Measurements from ENCODE around the gene VPS13D.

The VPS13D gene

DNA sequence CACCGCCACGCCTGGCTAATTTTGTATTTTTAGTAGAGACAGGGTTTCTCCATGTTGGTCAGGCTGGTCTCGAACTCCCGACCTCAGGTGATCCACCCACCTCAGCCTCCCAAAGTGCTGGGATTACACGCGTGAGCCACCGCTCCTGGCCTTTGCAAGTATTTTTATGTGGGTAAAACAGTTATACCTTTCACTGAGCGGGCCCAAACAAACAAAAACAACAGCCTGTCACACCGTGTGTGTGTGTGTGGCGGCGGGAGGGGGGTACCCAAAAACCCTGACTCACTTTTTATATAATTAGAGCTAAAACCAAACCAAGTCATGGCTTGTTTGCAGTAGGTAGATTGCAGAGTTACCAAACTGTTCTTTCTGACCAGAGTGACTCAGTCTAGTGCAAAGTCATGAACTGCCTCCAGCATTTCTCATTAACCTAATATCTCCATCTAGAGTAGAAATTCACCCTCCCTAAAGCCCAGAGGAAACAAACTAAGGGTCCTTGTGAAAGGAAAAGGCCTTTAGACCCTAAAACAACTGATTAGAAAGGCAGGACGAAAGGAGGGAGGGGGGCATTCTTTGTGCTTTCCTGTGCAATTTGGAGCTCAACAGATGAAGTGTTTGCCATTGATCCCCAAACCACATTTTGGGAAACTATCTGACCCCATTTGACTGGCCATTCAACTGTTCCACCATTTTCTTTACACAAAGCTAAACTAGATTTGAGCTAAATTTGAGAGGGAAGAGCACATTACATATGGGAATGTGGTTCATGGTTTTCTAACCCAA, 207.2 kb downstream of the VPS13D start:
- TF ChIP-seq SUZ12 (IDR thresholded peaks at IDR 0.05; ENCODE audit: extremely low read depth, insufficient read depth, insufficient read length) (no peak), YY1 (IDR thresholded peaks at IDR 0.05; ENCODE audit: insufficient read depth, insufficient read length) (no peak), ZNF274 (IDR thresholded peaks at IDR 0.05; ENCODE audit: low read depth, low read length) (no peak)
- H3K36me3 ChIP-seq (ENCODE audit: insufficient read depth, insufficient read length, low read length): no peaks in the 10 kb centered on the region
- DNase-seq (ENCODE audit: low read depth, low spot score): no peak
- H3K27me3 ChIP-seq (ENCODE audit: insufficient read depth, insufficient read length): no peaks in the 10 kb centered on the region
- no peaks in the 10 kb centered on the region for H3K9me3 ChIP-seq (ENCODE audit: insufficient read depth, low read length)
- H3K4me3 ChIP-seq (ENCODE audit: insufficient read length, low read depth): no peak overlapping the region
- no peak overlapping the region for H3K9ac ChIP-seq (ENCODE audit: insufficient read length, low read depth)
- H3K4me1 ChIP-seq (ENCODE audit: insufficient read depth, insufficient read length): no peaks in the 10 kb centered on the region

DNA sequence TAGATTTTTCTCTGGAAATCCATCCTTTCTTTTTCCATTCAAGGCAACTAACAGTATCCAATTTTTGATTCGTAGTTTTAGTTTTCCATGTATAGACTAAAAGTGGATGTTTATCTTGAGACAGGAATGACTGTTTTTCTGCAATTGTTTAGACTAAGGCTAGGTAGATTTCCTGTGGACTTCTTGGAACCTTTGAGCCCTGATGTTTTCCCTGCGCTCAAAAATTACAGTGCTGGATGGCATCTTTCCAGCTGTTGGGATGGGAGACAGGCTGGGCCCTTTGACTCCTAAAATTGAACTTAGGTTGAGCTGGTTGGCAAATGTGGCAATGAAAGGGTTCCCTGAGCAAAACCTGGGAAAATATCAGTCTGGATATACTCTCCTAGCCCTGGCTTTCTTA, 207.8 kb downstream of the VPS13D start:
- no peak for DNase-seq (ENCODE audit: low read depth, low spot score)
- Histone ChIP-seq H3K36me3 (ENCODE audit: insufficient read depth, insufficient read length, low read length) (no peaks in the 10 kb centered on the region), H3K4me1 (ENCODE audit: insufficient read depth, insufficient read length) (no peaks in the 10 kb centered on the region), H3K4me3 (ENCODE audit: insufficient read length, low read depth) (no peak overlapping the region), H3K9me3 (ENCODE audit: insufficient read depth, low read length) (no peaks in the 10 kb centered on the region), H3K27me3 (ENCODE audit: insufficient read depth, insufficient read length) (no peaks in the 10 kb centered on the region), H3K9ac (ENCODE audit: insufficient read length, low read depth) (no peak overlapping the region)
- no peak for TF ChIP-seq YY1 (IDR thresholded peaks at IDR 0.05; ENCODE audit: insufficient read depth, insufficient read length)
- TF ChIP-seq ZNF274 (IDR thresholded peaks at IDR 0.05; ENCODE audit: low read depth, low read length): no peak
- no peak for TF ChIP-seq SUZ12 (IDR thresholded peaks at IDR 0.05; ENCODE audit: extremely low read depth, insufficient read depth, insufficient read length)

DNA sequence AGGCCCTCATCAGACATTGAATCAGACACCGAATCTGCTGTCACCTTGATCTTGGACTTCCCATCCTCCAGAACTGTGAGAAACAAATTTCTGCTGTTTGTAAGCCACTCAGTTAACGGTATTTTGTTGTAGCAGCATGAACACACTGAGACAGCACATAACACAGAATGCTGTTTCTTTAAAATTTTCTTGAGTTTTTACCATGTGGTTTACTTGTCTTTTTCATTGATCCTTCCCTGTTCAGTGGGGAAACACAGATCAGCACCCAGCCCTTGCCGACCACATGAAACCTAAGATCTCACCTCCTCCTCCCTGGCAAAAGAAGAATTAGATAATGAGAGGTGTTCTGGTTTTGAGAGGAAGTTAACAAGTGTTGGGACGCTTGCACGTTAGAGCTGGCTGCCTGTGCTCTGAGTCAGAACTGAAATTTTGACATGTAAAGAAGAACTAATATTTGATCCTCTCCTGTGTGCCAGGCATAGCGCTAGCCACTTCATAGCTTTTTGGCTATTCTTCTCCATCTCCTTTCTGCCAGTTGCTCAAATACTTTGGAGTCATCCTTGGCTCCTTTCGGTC, 208.6 kb downstream of the VPS13D start:
- Histone ChIP-seq H3K4me3 (ENCODE audit: insufficient read length, low read depth) (no peak overlapping the region), H3K9ac (ENCODE audit: insufficient read length, low read depth) (no peak overlapping the region), H3K4me1 (ENCODE audit: insufficient read depth, insufficient read length) (no peaks in the 10 kb centered on the region), H3K27me3 (ENCODE audit: insufficient read depth, insufficient read length) (no peaks in the 10 kb centered on the region), H3K9me3 (ENCODE audit: insufficient read depth, low read length) (no peaks in the 10 kb centered on the region), H3K36me3 (ENCODE audit: insufficient read depth, insufficient read length, low read length) (no peaks in the 10 kb centered on the region)
- no peak for DNase-seq (ENCODE audit: low read depth, low spot score)
- TF ChIP-seq SUZ12 (IDR thresholded peaks at IDR 0.05; ENCODE audit: extremely low read depth, insufficient read depth, insufficient read length): no peak
- no peak for TF ChIP-seq YY1 (IDR thresholded peaks at IDR 0.05; ENCODE audit: insufficient read depth, insufficient read length)
- TF ChIP-seq ZNF274 (IDR thresholded peaks at IDR 0.05; ENCODE audit: low read depth, low read length): no peak

DNA sequence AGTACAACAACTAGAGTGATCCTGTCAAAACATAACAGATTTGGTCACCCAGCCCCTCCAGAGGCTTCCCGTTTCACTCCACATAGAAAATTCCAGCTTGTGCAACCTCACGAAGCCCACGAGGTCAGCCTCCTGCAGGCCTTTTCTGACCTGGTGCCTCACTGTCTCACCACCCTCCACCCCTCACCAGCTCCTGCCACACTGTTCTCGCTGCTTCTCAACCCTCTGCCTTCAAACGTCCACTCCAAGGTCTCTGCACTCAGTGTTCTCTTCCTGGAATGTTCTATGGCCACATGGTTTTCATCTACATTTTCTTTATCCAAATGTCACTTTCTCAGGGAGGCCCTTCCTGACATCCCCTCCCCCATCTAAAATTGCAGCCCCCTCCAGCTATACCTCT, 209.2 kb downstream of the VPS13D start:
- H3K4me3 ChIP-seq (ENCODE audit: insufficient read length, low read depth): no peak overlapping the region
- H3K9ac ChIP-seq (ENCODE audit: insufficient read length, low read depth): no peak overlapping the region
- no peaks in the 10 kb centered on the region for H3K9me3 ChIP-seq (ENCODE audit: insufficient read depth, low read length)
- TF ChIP-seq ZNF274 (IDR thresholded peaks at IDR 0.05; ENCODE audit: low read depth, low read length): no peak
- no peak for TF ChIP-seq YY1 (IDR thresholded peaks at IDR 0.05; ENCODE audit: insufficient read depth, insufficient read length)
- TF ChIP-seq SUZ12 (IDR thresholded peaks at IDR 0.05; ENCODE audit: extremely low read depth, insufficient read depth, insufficient read length): no peak
- no peak for DNase-seq (ENCODE audit: low read depth, low spot score)
- no peaks in the 10 kb centered on the region for H3K27me3 ChIP-seq (ENCODE audit: insufficient read depth, insufficient read length)
- H3K4me1 ChIP-seq (ENCODE audit: insufficient read depth, insufficient read length): no peaks in the 10 kb centered on the region
- H3K36me3 ChIP-seq (ENCODE audit: insufficient read depth, insufficient read length, low read length): no peaks in the 10 kb centered on the region

DNA sequence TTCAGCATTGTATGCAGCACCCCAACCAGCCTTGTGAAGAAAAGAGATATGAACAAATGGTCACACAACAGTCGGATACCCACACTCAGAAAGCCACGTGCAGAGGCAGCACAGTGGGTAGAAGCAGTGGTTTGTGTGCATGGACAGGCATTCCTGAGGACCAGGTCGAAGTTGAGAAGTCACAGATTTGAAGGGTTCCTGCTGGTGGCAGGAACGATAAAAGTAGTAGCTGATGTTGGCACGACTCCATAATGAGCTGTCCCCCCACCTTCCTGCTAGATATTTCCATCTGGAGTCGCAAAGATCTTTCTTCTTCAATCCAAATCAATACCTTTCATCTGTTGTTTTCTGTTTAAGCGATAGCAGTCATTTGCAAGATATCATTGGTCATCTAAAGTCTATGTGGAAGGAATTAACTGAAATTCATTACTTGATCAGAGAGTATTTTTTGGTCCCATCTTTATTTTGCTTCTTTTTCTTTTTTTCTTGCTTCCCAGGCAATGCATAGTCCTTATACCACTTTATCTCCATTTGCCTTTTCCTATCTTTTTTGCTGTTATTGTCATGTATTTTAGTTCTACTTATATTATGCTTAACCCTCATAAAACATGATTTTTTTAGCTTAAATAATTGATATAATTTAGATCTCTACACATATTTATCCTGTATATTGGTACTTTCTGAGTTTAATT, 211.7 kb downstream of the VPS13D start:
- H3K36me3 ChIP-seq (ENCODE audit: insufficient read depth, insufficient read length, low read length): no peaks in the 10 kb centered on the region
- TF ChIP-seq SUZ12 (IDR thresholded peaks at IDR 0.05; ENCODE audit: extremely low read depth, insufficient read depth, insufficient read length): no peak
- TF ChIP-seq YY1 (IDR thresholded peaks at IDR 0.05; ENCODE audit: insufficient read depth, insufficient read length): no peak
- no peak for TF ChIP-seq ZNF274 (IDR thresholded peaks at IDR 0.05; ENCODE audit: low read depth, low read length)
- no peak overlapping the region for H3K4me3 ChIP-seq (ENCODE audit: insufficient read length, low read depth)
- no peak for DNase-seq (ENCODE audit: low read depth, low spot score)
- H3K4me1 ChIP-seq (ENCODE audit: insufficient read depth, insufficient read length): no peaks in the 10 kb centered on the region
- no peaks in the 10 kb centered on the region for H3K27me3 ChIP-seq (ENCODE audit: insufficient read depth, insufficient read length)
- H3K9me3 ChIP-seq (ENCODE audit: insufficient read depth, low read length): no peaks in the 10 kb centered on the region
- no peak overlapping the region for H3K9ac ChIP-seq (ENCODE audit: insufficient read length, low read depth)

DNA sequence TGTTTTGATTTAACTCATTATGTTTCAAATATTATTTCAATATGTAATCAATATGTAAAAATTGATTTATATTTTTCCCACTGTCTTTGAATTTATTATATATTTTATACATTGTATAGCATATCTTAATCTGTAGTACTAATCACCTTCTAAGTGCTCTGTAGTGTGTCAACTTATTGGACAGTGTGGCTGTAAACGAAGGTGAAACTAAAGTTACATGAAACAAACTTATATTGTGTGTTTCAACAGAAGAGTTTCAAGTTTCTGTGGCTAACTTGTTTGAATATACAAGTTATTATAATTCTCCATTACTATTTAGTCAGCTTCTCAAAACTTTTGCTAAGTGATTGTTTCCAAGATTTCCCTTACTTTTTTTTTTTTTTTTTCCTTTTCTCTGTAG, 212.4 kb downstream of the VPS13D start:
- Histone ChIP-seq H3K4me3 (ENCODE audit: insufficient read length, low read depth) (no peak overlapping the region), H3K27me3 (ENCODE audit: insufficient read depth, insufficient read length) (no peaks in the 10 kb centered on the region), H3K9me3 (ENCODE audit: insufficient read depth, low read length) (no peaks in the 10 kb centered on the region), H3K9ac (ENCODE audit: insufficient read length, low read depth) (no peak overlapping the region), H3K36me3 (ENCODE audit: insufficient read depth, insufficient read length, low read length) (no peaks in the 10 kb centered on the region), H3K4me1 (ENCODE audit: insufficient read depth, insufficient read length) (no peaks in the 10 kb centered on the region)
- TF ChIP-seq ZNF274 (IDR thresholded peaks at IDR 0.05; ENCODE audit: low read depth, low read length): no peak
- no peak for TF ChIP-seq SUZ12 (IDR thresholded peaks at IDR 0.05; ENCODE audit: extremely low read depth, insufficient read depth, insufficient read length)
- TF ChIP-seq YY1 (IDR thresholded peaks at IDR 0.05; ENCODE audit: insufficient read depth, insufficient read length): no peak
- no peak for DNase-seq (ENCODE audit: low read depth, low spot score)

DNA sequence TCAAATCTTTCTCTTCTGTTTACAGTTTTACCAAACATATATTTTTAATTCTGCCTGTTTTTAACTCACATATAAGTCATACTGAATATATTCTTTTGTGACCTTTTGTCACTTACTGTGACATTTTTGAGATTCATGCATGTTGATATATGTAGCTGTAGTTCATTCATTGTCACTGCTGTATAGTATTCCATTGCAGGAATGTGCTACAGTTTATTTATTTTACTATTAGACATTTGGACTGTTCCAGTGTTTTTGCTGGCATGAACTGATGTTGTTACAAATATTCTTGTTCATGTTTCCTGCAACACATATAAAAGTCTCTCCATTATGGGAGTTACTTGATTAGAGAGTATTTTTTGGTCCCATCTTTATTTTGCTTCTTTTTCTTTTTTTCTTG, 213.3 kb downstream of the VPS13D start:
- no peak for TF ChIP-seq YY1 (IDR thresholded peaks at IDR 0.05; ENCODE audit: insufficient read depth, insufficient read length)
- TF ChIP-seq SUZ12 (IDR thresholded peaks at IDR 0.05; ENCODE audit: extremely low read depth, insufficient read depth, insufficient read length): no peak
- no peak for TF ChIP-seq ZNF274 (IDR thresholded peaks at IDR 0.05; ENCODE audit: low read depth, low read length)
- no peaks in the 10 kb centered on the region for H3K4me1 ChIP-seq (ENCODE audit: insufficient read depth, insufficient read length)
- H3K4me3 ChIP-seq (ENCODE audit: insufficient read length, low read depth): no peak overlapping the region
- no peaks in the 10 kb centered on the region for H3K9me3 ChIP-seq (ENCODE audit: insufficient read depth, low read length)
- no peak for DNase-seq (ENCODE audit: low read depth, low spot score)
- no peaks in the 10 kb centered on the region for H3K36me3 ChIP-seq (ENCODE audit: insufficient read depth, insufficient read length, low read length)
- H3K9ac ChIP-seq (ENCODE audit: insufficient read length, low read depth): no peak overlapping the region
- no peaks in the 10 kb centered on the region for H3K27me3 ChIP-seq (ENCODE audit: insufficient read depth, insufficient read length)

Data from NT2/D1 (cell line).